ENCODE results near the gene SSTR3. TPM values are rescaled to one million over a fixed set of nuclear protein-coding genes. Genes with fewer than 3 reads are reported as not detected.

SSTR3 gene
- total and polyA plus RNA-seq, 2 of the 13 experiments (the other 11 are each of a cell fraction or from before 2014, with no cell fraction given): 0.08 to 0.64 TPM

DNA sequence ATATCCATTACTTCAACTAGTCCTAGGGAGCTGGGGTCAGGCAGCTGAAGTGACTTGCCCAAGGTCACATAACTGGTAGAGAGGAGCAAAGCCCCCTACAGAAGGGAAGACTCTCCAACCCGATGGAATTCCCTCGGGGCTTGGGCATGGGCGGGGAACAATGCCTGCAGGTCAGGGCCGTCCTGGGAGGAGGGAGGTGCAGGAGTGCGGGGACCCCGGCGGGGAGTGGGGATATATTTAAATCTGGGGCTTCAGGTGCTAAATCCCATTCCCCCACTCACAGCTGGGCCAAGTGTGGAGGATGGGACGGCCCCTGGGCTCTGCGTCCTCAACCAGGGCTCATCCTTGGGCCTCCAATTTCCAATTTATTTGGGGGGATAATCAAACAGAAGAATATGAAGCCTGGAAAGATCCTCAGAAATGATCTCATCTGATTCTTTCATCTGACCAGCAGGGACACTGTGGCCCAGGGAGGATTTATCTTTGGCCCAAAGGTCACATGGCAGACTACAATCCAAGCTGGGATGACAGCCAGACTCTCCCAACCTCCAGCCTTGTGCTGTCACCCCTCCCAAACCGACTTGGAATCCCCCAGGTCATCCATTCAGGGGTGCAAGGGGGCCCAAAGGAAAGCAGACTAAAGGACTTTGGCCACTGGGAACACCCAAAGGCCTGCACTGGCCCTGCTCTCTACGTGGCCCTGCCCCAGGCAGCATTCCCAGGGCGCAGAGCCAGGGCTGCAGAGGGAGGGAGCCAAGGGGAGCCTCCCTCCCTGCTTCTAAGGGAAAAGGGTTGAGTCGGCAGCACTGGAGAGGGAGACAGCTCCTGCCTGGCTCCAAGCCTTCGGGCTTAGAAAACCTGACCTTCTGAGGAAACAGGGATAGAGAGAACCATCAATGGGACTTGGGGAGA, 15.5 kb downstream of the SSTR3 start (continued):
- TF ChIP-seq, protein P1, sequence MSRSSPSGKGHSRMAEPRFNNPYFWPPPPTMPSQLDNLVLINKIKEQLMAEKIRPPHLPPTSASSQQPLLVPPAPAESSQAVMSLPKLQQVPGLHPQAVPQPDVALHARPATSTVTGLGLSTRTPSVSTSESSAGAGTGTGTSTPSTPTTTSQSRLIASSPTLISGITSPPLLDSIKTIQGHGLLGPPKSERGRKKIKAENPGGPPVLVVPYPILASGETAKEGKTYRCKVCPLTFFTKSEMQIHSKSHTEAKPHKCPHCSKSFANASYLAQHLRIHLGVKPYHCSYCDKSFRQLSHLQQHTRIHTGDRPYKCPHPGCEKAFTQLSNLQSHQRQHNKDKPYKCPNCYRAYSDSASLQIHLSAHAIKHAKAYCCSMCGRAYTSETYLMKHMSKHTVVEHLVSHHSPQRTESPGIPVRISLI (CRISPR knock-in tag; IDR thresholded peaks at IDR 0.05; ENCODE audit: borderline replicate concordance): no peak
- TF ChIP-seq SAFB2 (CRISPR knock-in tag; IDR thresholded peaks at IDR 0.05; ENCODE audit: borderline replicate concordance, low read depth): no peak; the same call in 1 of the 2 replicates
- TF ChIP-seq, protein P2, sequence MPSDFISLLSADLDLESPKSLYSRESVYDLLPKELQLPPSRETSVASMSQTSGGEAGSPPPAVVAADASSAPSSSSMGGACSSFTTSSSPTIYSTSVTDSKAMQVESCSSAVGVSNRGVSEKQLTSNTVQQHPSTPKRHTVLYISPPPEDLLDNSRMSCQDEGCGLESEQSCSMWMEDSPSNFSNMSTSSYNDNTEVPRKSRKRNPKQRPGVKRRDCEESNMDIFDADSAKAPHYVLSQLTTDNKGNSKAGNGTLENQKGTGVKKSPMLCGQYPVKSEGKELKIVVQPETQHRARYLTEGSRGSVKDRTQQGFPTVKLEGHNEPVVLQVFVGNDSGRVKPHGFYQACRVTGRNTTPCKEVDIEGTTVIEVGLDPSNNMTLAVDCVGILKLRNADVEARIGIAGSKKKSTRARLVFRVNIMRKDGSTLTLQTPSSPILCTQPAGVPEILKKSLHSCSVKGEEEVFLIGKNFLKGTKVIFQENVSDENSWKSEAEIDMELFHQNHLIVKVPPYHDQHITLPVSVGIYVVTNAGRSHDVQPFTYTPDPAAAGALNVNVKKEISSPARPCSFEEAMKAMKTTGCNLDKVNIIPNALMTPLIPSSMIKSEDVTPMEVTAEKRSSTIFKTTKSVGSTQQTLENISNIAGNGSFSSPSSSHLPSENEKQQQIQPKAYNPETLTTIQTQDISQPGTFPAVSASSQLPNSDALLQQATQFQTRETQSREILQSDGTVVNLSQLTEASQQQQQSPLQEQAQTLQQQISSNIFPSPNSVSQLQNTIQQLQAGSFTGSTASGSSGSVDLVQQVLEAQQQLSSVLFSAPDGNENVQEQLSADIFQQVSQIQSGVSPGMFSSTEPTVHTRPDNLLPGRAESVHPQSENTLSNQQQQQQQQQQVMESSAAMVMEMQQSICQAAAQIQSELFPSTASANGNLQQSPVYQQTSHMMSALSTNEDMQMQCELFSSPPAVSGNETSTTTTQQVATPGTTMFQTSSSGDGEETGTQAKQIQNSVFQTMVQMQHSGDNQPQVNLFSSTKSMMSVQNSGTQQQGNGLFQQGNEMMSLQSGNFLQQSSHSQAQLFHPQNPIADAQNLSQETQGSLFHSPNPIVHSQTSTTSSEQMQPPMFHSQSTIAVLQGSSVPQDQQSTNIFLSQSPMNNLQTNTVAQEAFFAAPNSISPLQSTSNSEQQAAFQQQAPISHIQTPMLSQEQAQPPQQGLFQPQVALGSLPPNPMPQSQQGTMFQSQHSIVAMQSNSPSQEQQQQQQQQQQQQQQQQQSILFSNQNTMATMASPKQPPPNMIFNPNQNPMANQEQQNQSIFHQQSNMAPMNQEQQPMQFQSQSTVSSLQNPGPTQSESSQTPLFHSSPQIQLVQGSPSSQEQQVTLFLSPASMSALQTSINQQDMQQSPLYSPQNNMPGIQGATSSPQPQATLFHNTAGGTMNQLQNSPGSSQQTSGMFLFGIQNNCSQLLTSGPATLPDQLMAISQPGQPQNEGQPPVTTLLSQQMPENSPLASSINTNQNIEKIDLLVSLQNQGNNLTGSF (CRISPR knock-in tag; IDR thresholded peaks at IDR 0.05): no peak
- TF ChIP-seq SP4 (CRISPR knock-in tag; IDR thresholded peaks at IDR 0.05): peak; percentile 50; the same call in 1 of the 2 replicates
- no peak for TF ChIP-seq RORA (CRISPR knock-in tag; IDR thresholded peaks at IDR 0.05)
- peak; percentile 59; the same call in 1 of the 2 replicates for TF ChIP-seq ZNF501 (CRISPR knock-in tag; IDR thresholded peaks at IDR 0.05)
- TF ChIP-seq ZNF619 (CRISPR knock-in tag; IDR thresholded peaks at IDR 0.05): no peak
- TF ChIP-seq ZNF24 (IDR thresholded peaks at IDR 0.05): no peak
- no peak for TF ChIP-seq ZNF44 (CRISPR knock-in tag; IDR thresholded peaks at IDR 0.05)
- TF ChIP-seq, protein P3, sequence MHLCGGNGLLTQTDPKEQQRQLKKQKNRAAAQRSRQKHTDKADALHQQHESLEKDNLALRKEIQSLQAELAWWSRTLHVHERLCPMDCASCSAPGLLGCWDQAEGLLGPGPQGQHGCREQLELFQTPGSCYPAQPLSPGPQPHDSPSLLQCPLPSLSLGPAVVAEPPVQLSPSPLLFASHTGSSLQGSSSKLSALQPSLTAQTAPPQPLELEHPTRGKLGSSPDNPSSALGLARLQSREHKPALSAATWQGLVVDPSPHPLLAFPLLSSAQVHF (CRISPR knock-in tag; IDR thresholded peaks at IDR 0.05): no peak
- TF ChIP-seq, protein P4, sequence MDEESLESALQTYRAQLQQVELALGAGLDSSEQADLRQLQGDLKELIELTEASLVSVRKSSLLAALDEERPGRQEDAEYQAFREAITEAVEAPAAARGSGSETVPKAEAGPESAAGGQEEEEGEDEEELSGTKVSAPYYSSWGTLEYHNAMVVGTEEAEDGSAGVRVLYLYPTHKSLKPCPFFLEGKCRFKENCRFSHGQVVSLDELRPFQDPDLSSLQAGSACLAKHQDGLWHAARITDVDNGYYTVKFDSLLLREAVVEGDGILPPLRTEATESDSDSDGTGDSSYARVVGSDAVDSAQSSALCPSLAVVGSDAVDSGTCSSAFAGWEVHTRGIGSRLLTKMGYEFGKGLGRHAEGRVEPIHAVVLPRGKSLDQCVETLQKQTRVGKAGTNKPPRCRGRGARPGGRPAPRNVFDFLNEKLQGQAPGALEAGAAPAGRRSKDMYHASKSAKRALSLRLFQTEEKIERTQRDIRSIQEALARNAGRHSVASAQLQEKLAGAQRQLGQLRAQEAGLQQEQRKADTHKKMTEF (CRISPR knock-in tag; IDR thresholded peaks at IDR 0.05): 0 out of 2 replicates have a peak, but pooled peaks have one; percentile 51
- no peak for TF ChIP-seq ZNF746 (CRISPR knock-in tag; IDR thresholded peaks at IDR 0.05)
- TF ChIP-seq, protein P5, sequence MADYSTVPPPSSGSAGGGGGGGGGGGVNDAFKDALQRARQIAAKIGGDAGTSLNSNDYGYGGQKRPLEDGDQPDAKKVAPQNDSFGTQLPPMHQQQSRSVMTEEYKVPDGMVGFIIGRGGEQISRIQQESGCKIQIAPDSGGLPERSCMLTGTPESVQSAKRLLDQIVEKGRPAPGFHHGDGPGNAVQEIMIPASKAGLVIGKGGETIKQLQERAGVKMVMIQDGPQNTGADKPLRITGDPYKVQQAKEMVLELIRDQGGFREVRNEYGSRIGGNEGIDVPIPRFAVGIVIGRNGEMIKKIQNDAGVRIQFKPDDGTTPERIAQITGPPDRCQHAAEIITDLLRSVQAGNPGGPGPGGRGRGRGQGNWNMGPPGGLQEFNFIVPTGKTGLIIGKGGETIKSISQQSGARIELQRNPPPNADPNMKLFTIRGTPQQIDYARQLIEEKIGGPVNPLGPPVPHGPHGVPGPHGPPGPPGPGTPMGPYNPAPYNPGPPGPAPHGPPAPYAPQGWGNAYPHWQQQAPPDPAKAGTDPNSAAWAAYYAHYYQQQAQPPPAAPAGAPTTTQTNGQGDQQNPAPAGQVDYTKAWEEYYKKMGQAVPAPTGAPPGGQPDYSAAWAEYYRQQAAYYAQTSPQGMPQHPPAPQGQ (CRISPR knock-in tag; IDR thresholded peaks at IDR 0.05; ENCODE audit: borderline replicate concordance): no peak
- no peak for TF ChIP-seq ZNF766 (CRISPR knock-in tag; IDR thresholded peaks at IDR 0.05; ENCODE audit: borderline replicate concordance)
- TF ChIP-seq ZNF510 (CRISPR knock-in tag; IDR thresholded peaks at IDR 0.05; ENCODE audit: low read depth): no peak
- no peak for TF ChIP-seq FOXA1 (IDR thresholded peaks at IDR 0.05)
- no peak for TF ChIP-seq FOXA1 (CRISPR knock-in tag; IDR thresholded peaks at IDR 0.05)
